HG02571 (cell line): ENCODE results near the gene ACAD11.
"Not testable (repeated sequence)": the region's sequence is repeated elsewhere in the genome, so short reads cannot be mapped to it uniquely, and the experiment has no call there.

Experiments used
- ATAC-seq: cut with Tn5 transposase; IDR thresholded peaks from one replicate; pipeline ENCODE4 v1.9.1; 2021; ENCODE audit warnings: mild to moderate bottlenecking, moderate library complexity; ENCODE audit not compliant: unreplicated experiment

The ACAD11 gene

DNA sequence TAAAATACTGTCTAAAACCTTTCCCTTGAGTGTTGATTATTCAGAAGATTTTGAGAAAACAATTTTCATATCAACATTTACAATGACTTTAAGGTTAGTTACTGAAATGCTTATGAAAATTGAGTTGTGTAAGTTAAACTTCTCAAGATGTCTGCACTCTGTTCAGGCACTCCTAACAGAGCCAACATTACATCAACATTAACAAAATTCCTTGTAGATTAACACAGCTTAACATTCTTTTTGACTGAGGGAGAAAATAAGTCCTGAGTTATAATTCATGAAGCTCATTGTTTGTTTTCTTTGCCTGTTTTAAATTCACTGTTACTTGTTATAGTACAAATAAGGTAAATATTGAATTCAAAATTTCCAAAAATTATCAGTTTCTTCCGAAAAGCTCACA is 53.5 kb downstream of the ACAD11 start:
- ATAC-seq, result no peak

DNA sequence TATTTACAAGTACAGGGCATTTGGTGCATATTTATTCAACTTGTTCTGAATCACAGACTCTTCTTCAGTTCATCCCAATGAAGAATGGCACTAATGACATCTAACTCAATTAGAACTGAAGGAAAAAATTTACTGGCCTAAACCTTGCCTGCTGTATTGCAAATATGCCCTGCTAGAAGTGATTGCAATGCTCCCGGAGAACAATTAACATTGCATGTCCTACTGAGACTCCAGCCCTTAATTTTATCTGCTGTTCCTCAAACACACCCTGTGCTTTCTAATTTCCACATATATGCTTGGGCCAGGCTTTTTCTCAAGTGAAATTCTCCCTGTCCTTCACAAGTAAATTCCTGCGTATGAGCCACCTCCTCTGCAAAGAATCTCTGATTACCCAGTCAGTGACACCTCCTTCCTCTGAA is 54.2 kb downstream of the ACAD11 start:
- ATAC-seq, result no peak

DNA sequence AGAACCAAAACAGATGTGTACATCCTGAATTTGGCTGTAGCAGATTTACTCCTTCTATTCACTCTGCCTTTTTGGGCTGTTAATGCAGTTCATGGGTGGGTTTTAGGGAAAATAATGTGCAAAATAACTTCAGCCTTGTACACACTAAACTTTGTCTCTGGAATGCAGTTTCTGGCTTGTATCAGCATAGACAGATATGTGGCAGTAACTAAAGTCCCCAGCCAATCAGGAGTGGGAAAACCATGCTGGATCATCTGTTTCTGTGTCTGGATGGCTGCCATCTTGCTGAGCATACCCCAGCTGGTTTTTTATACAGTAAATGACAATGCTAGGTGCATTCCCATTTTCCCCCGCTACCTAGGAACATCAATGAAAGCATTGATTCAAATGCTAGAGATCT is 59.0 kb downstream of the ACAD11 start:
- ATAC-seq, result not testable (repeated sequence)

GRCh38 chr3:132598181-132598580 is 61.4 kb downstream of the ACAD11 start:
- no peak for ATAC-seq

GRCh38 chr3:132597660-132598059 is 61.9 kb downstream of the ACAD11 start:
- ATAC-seq, result no peak

DNA sequence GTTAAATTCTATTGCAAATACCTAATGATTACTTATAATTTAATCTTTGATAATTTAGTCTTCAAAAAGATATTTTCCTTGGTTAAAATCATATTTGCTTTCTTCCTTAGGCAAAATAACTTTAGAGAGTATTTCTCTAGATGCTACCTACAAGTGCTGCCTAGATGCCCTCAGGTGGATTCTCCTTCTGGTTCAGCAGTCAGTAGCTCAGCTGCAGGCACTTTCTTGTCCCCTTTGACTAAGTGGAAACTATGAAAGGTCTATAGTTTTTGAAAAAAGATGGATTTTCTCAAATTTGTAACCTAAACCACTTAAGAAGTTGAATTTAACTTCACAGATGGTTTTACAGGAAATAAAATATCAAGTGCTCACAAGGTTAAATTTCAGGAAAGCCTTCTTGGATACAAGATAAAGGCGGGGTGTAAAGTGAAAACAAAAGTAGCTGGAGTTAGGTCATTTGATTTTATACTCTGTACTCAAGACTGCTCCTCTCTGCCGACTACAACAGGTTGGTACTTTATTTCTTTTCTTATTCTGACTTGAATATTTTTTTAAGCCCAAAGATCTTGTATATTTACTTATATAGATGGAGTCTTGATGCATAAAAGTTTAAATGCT is 62.7 kb downstream of the ACAD11 start, which contains the start of gene ACKR4:
Gene ACKR4, plus strand, starts transcription at position 455 of the 618 bp plus-strand sequence. CDS start 3,128 bp downstream, outside the sequence.
- ATAC-seq, result no peak

DNA sequence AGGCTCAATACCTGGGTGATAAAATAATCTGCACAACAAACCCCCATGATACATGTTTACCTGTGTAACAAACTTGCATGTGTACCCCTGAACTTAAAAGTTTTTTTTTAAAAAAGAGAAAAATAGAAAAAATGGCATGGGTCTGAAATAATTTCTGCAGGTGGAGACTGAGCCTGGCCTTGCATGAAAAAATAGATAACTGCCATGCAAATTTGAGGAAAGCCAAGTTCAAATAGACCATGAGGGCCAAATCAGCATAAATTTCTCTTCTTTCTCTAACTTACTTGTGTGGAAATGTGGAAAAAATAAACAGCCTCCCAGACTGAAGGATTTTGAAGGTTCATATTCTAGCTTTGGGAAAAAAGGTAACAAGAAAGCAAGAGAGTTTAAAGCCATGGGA is 63.3 kb downstream of the ACAD11 start:
- no peak for ATAC-seq

GRCh38 chr3:132595014-132595413 is 64.6 kb downstream of the ACAD11 start:
- ATAC-seq, result no peak

DNA sequence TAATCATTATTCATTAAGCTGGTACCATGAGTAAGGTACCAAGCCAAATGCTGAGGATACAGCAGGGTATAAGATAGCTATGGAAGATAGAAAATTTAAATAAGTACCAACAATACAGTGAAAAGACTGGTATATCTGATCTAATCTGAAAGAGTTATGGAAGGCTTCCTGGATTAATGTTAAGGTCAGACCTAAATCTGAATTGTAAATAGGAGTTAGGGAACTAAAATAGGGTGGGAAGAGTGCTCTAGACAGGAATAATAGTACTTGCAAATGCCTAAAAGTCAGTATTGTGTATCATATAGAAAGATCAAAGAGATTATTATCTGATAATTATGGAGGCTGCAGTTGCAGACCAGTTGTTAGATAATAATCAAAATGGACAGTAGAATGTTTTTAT is 65.1 kb downstream of the ACAD11 start:
- ATAC-seq, result no peak

DNA sequence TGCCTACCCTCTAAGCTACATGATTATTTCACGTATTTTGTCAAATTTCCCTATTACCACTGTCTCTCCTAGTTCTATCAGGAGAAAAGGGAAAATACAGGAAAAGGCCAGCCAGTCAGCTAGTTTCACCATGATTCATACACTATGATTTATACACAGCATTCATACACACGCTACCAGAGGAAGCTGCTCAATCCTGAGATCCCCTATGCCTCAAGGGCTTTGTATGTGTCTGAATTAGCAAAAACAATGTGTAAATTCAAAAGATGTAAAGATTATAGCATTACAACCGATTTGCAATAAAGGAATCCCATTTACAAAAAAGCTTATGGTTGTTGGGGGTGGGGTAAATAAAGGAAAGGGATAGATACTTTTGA is 65.7 kb downstream of the ACAD11 start:
- ATAC-seq, result no peak

DNA sequence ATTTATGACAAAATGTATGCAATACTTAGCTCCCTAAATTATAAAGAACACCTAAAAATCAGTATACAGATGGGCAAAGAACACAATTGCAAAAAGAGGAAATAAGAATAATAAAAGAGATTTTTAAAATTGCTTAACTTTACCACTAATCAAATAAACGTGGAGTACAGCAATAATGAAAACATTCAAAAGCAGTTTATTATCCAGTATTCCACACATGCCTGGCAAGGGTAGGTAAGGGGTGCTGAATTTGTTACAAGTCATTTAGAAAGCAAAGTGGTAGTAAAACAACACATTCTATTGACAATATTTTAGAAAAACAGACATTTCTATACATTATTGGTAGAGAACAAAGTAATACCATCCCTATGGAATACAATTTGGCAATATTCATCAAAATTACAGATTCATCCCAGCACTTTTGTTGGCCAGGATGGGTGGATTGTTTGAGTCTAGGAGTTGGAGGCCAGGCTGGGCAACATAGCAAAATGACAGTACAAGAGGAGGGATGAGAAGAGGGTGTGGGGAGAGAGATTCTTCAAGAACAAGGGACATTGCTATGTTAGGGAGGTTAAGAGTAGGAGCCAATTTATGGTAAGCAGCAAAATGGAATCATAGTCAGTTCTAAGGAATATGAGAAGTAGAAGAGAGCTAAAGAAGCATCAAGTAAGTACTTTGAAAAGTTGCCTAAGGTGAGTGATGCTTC is 66.2 kb downstream of the ACAD11 start:
- ATAC-seq, result no peak

GRCh38 chr3:132592216-132592615 is 67.4 kb downstream of the ACAD11 start:
- ATAC-seq, result no peak

GRCh38 chr3:132587401-132587800 is 72.2 kb downstream of the ACAD11 start:
- no peak for ATAC-seq

DNA sequence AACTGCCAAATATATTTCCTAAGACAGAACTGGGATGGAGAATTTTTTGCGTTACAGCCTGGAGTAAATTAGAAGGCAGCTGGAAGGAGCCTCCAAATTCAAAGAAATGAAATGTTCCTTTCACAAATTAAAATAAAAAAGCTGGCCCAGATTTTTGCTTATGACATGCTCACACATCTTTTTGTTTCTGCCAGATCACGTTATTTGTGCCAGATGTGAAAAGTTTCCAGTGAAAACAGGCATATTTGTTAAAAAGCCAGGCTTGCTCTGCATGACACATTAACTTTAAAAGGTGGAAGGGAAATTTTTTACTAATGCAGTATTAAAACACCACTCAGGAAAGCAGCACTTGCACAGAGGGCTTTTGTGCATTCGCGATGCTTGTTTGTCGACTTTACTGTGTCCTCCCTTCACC is 85.8 kb downstream of the ACAD11 start:
- ATAC-seq, result no peak

DNA sequence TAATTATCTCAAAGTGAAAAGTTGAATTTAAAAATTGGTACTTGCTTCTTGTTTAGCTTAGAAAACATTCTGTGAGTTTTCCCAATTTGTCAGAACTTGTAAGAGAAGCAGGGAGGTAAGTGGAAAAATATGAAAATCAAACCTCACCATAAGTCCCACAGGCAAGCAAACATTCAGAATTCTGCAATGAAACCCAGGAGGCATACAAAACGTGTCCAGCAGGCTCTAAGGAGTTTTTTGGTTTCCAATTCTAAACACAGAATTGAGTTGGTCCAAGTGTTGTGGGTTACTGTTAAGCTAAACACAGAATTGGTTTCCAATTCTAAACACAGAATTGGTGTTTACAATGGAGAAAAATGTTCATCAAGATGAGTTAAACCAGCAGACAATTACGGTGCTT is 89.6 kb downstream of the ACAD11 start:
- no peak for ATAC-seq

GRCh38 chr3:132569580-132569979 is 90.0 kb downstream of the ACAD11 start:
- no peak for ATAC-seq

DNA sequence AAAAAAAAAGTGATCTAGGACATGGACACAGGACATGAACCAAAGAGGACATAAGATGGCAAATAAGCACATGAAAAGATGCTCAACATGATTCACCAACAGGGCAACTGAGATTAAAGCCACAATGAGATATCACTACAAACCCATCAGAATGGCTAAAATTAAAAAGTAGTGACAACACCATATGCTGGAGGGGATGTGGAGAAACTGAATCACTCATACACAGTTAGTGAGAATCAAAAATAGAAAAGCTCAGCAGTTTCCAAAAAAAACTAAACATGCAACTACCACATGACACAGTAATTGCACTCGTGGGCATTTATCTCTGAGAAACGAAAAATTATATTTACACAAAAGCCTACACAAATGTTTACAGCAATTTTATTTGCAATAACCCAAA is 90.5 kb downstream of the ACAD11 start:
- no peak for ATAC-seq

DNA sequence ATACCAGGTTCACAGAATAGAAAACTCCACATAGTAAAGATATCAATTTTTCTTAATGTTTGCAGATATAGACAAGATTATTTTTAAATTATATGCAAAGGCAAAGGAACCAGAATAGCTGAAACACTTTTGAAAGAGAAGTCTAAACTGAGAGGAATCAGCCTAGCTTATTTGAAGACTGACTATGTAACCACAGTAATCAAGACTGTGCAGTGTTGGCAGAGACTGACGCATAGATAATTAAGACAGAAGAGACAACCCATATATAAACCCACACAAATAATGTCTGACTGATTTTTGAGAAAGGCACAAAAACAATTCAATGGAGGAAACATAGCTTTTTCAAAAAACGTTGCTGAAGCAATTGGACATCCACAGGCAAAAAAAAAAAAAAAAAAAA is 91.2 kb downstream of the ACAD11 start:
- no peak for ATAC-seq

DNA sequence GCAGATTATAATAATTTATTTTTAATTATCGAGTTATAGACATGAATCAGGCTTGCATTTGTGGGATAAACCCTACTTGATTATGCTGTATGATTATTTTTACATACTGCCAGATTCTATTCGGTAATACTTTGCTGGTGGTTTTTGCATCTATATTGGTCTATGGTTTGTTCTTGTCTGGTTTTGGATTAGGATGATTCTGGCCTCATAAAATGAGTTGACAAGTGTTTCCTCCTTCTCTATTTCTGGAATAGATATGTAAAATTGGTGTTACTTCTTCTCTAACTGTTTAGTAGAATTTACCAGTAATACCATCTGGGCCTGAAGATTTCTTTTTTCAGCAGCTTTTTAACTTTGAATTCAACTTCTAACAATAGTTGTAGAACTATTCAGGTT is 95.5 kb downstream of the ACAD11 start:
- ATAC-seq, result no peak

- ATAC-seq, result no peak
Observed at GRCh38 chr3:132563420-132564069, 96.1 kb downstream of the ACAD11 start.

GRCh38 chr3:132561003-132561402 is 98.6 kb downstream of the ACAD11 start:
- ATAC-seq, result no peak

GRCh38 chr3:132556508-132557159 is 103.0 kb downstream of the ACAD11 start:
- no peak for ATAC-seq
